IPS-20b (cell line): Measurements from ENCODE around the gene STXBP5L.
"Not testable (repeated sequence)": the region's sequence is repeated elsewhere in the genome, so short reads cannot be mapped to it uniquely, and the experiment has no call there.

Experiments used
- H3K27ac ChIP-seq: one replicate; pipeline ENCODE4 v1.5.1; 2013; ENCODE audit warnings: low read length
- H3K27me3 ChIP-seq: 2 replicates; pipeline ENCODE4 v1.6.1; 2013; ENCODE audit warnings: mild to moderate bottlenecking, low read length, inconsistent platforms; ENCODE audit not compliant: insufficient read depth
- H3K36me3 ChIP-seq: 2 replicates; pipeline ENCODE4 v1.6.1; 2013; ENCODE audit warnings: low read depth, mild to moderate bottlenecking, inconsistent platforms, low read length, moderate library complexity; ENCODE audit not compliant: insufficient read depth
- H3K4me1 ChIP-seq: 2 replicates; pipeline ENCODE4 v1.6.1; 2013; ENCODE audit warnings: mild to moderate bottlenecking, control low read depth, inconsistent platforms, low read length, moderate library complexity; ENCODE audit not compliant: insufficient read depth
- H3K4me3 ChIP-seq: 2 replicates; pipeline ENCODE4 v1.5.1; 2013; ENCODE audit warnings: mild to moderate bottlenecking, low read length, inconsistent platforms
- H3K9ac ChIP-seq: 2 replicates; pipeline ENCODE4 v1.6.1; 2013; ENCODE audit warnings: low read depth, mild to moderate bottlenecking, inconsistent platforms, low read length, moderate library complexity
- H3K9me3 ChIP-seq: 2 replicates; pipeline ENCODE4 v1.6.1; 2013; ENCODE audit warnings: mild to moderate bottlenecking, low read depth, low read length, inconsistent platforms; ENCODE audit not compliant: insufficient read depth

Gene STXBP5L

DNA sequence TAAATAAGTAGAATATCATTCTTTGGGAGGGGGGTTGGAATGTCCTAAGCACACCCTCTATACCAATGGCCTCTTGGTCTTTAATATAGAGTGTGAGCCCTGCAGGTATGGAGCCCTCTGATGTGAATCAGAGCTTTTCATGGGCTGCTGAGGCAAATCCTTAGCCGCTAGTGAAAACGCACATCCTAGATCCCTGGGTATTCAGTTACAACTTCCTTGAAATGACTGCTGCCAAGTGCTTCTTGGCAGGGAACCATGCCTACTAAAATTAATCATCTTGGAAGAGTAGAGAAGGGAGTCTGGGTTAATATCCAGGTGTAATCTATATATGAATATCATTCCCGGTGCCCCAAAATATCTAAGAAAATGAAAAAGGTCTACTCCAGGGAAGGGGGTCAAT is 528.6 kb downstream of the STXBP5L start:
- H3K27ac ChIP-seq: no peak overlapping the region
- no peaks in the 10 kb centered on the region for H3K9me3 ChIP-seq
- H3K36me3 ChIP-seq: peaks cover 76% of the 10 kb centered on the region
- H3K4me1 ChIP-seq: no peaks in the 10 kb centered on the region
- no peak overlapping the region for H3K4me3 ChIP-seq
- H3K27me3 ChIP-seq: no peaks in the 10 kb centered on the region
- no peak overlapping the region for H3K9ac ChIP-seq

DNA sequence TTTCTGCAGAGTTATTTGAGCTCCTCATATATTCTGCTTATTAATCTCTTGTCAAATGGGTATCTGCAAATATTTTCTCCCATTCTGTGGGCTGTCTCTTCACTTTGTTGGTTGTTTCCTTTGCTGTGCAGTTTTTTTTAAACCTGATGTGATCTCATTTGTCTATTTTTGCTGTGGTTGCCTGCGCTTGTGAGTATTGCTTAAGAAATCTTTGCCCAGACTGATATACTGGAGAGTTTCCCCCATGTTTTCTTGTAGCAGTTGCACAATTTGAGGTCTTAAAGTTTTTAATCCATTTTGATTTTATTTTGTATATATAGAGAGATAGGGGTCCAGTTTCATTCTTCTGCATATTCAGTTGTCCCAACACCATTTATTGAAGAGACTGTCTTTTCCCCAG is 535.5 kb downstream of the STXBP5L start:
- Histone ChIP-seq H3K36me3 (peaks cover 32% of the 10 kb centered on the region), H3K9ac (no peak overlapping the region), H3K27me3 (no peaks in the 10 kb centered on the region), H3K4me3 (no peak overlapping the region), H3K9me3 (no peaks in the 10 kb centered on the region), H3K27ac (no peak overlapping the region), H3K4me1 (no peaks in the 10 kb centered on the region)

DNA sequence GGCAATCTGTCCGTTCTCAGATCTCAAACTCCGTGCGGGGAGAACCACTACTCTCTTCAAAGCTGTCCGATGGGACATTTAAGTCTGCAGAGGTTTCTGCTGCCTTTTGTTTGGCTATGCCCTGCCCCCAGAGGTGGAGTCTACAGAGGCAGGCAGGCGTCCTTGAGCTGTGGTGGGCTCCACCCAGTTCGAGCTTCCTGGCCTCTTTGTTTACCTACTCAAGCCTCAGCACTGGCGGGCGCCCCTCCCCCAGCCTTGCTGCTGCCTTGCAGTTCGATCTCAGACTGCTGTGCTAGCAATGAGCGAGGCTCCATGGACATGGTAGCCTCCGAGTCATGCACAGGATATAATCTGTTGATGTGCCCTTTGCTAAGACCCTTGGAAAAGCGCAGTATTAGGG is 543.7 kb downstream of the STXBP5L start:
- not testable (repeated sequence) for H3K9ac ChIP-seq, H3K4me1 ChIP-seq, H3K9me3 ChIP-seq, H3K4me3 ChIP-seq, H3K27me3 ChIP-seq, H3K27ac ChIP-seq
- peaks cover 28% of the 10 kb centered on the region for H3K36me3 ChIP-seq

DNA sequence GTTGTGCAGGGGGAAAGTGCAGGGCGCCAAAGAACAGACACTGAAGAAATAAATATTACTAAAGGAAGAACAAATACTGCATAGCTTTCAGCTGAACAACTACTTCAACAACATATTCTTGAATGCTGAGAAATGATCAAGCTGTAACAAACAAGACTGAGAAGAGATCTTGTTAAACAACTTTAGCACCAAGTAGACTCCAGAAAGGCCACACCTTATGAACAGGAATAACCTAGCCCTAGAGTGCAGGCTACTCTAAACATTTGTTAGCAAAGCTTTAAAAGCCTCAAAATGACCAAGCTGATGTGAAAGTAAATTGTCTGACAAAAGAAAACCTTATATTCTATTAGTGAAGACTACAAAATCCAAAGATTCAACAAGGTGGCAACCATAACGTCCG is 554.6 kb downstream of the STXBP5L start:
- H3K27ac ChIP-seq: no peak overlapping the region
- no peaks in the 10 kb centered on the region for H3K9me3 ChIP-seq
- H3K4me3 ChIP-seq: no peak overlapping the region
- H3K27me3 ChIP-seq: no peaks in the 10 kb centered on the region
- H3K9ac ChIP-seq: no peak overlapping the region
- no peaks in the 10 kb centered on the region for H3K4me1 ChIP-seq
- peaks cover 85% of the 10 kb centered on the region for H3K36me3 ChIP-seq

DNA sequence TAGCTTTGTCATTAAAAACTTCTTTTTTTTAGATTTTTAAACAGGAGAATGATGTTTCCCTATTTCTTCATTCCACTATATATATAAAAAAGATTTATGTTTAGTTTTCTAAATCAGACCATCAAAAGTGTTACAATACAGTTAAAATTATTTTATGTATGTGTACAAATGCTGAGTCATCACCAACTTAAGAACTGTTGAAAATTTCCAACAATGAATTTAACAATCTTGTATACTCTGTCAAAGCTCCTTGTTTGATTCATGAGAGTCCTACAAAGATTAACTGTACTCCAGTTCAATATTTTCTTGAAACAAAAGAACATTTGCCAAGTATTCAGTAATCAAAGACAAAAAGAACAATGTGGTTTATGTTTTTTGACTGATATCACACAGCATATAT is 555.7 kb downstream of the STXBP5L start:
- H3K27ac ChIP-seq: no peak overlapping the region
- no peak overlapping the region for H3K9ac ChIP-seq
- peaks cover 91% of the 10 kb centered on the region for H3K36me3 ChIP-seq
- H3K4me1 ChIP-seq: no peaks in the 10 kb centered on the region
- no peaks in the 10 kb centered on the region for H3K27me3 ChIP-seq
- H3K9me3 ChIP-seq: no peaks in the 10 kb centered on the region
- H3K4me3 ChIP-seq: no peak overlapping the region

DNA sequence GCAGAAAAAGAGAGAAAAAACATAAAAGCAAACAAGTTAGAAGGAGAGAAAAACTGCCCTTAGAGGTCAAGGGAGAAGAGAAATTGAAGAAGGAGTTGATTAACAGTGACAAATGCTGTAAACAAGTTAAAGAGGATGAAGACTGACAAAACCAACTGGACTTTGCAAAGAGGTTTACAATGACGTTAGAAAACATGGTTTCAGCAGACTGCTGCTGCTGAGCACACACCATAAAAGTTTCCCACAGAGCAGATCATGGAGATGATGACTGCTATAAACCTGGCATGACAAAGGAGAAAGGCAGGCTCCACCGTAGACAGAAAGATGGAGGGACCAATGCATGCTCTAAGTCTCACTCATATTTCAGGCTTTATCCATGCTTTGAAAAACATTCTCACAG is 559.1 kb downstream of the STXBP5L start:
- Histone ChIP-seq H3K9ac (no peak overlapping the region), H3K27ac (no peak overlapping the region), H3K36me3 (peaks cover 85% of the 10 kb centered on the region)

DNA sequence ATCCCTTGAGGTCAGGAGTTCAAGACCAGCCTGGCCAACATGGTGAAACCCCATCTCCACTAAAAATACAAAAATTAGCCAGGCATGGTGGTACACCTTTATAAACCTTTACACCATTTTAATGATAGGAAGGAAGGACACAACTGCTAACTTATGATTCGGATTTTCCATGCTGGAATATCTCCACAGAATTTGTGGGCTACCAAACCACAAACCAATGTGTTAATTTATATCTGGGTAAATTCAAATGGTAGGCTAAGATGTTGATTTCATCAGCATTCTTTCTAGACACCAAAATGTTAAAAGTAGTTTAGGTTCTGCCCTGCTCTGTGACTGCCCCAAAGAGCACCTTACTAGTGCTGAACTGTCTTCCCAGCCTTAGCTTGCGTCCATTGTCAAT is 565.0 kb downstream of the STXBP5L start:
- peaks cover 84% of the 10 kb centered on the region for H3K36me3 ChIP-seq
- H3K27ac ChIP-seq: no peak overlapping the region
- no peaks in the 10 kb centered on the region for H3K27me3 ChIP-seq
- no peak overlapping the region for H3K9ac ChIP-seq
- no peak overlapping the region for H3K4me3 ChIP-seq
- H3K4me1 ChIP-seq: no peaks in the 10 kb centered on the region
- H3K9me3 ChIP-seq: no peaks in the 10 kb centered on the region

More for the DNA sequence above, 559.1 kb downstream of the STXBP5L start:
- Histone ChIP-seq H3K4me1 (no peaks in the 10 kb centered on the region), H3K9me3 (no peaks in the 10 kb centered on the region), H3K4me3 (no peak overlapping the region), H3K27me3 (no peaks in the 10 kb centered on the region)
